IMR-90 (cell line): ENCODE data around the gene DSP. TPM values are rescaled to one million over a fixed set of nuclear protein-coding genes. Genes with fewer than 3 reads are reported as not detected.

Experiments
- ATAC-seq: fragments of 200-7000 bp; cut with Tn5 transposase; 2 replicates; pipeline ENCODE4 v1.9.1; 2020; ENCODE audit warnings: low read depth, mild to moderate bottlenecking, moderate library complexity
- BruUV-seq: library from RNA; stranded (reverse); fragments of 400-500 nt; replicated peaks from 2 replicates; lab custom pipeline; 2021; lab: Mats Ljungman, UMichigan
- CTCF ChIA-PET: fragments of 300-600 bp; formaldehyde crosslinking; extraction: SDS; loops from one replicate; lab custom pipeline; 2021; ENCODE audit warnings: antibody characterized with exemption; lab: Yijun Ruan, JAX
- POLR2A ChIA-PET: fragments of 300-600 bp; sonication (Branson Sonifier 250); formaldehyde crosslinking; loops from one replicate; lab custom pipeline; 2022; ENCODE audit warnings: antibody characterized with exemption; ENCODE audit not compliant: unreplicated experiment; lab: Charles Lee
- DNase-seq: peaks from one replicate; pipeline ENCODE4 v3.0.0; 2013
- H2AFZ ChIP-seq: replicated peaks from 2 replicates; pipeline ENCODE3; 2013; ENCODE audit warnings: low read length, mild to moderate bottlenecking; ENCODE audit not compliant: poor library complexity
- H2AK5ac ChIP-seq: 2 replicates; pipeline ENCODE4 v1.6.1; 2013; ENCODE audit warnings: low read depth, low read length, inconsistent platforms
- H2AK9ac ChIP-seq: replicated peaks from 2 replicates; pipeline ENCODE3; 2013; ENCODE audit warnings: mild to moderate bottlenecking, low read depth, low read length, moderate library complexity; ENCODE audit not compliant: poor library complexity
- H2BK120ac ChIP-seq: 2 replicates; pipeline ENCODE4 v1.6.1; 2013; ENCODE audit warnings: low read depth, low read length, inconsistent platforms
- H2BK15ac ChIP-seq: 3 replicates; pipeline ENCODE4 v1.6.1; 2013; ENCODE audit warnings: low read depth, low read length, inconsistent platforms
- H2BK20ac ChIP-seq: 2 replicates; pipeline ENCODE4 v1.6.1; 2013; ENCODE audit warnings: low read depth, mild to moderate bottlenecking, inconsistent platforms, low read length, moderate library complexity
- H2BK5ac ChIP-seq: 2 replicates; pipeline ENCODE4 v1.6.1; 2013; ENCODE audit warnings: mild to moderate bottlenecking, low read depth, low read length, inconsistent platforms; ENCODE audit not compliant: poor library complexity, severe bottlenecking
- H3K14ac ChIP-seq: replicated peaks from 2 replicates; pipeline ENCODE4 v1.6.1; 2013; ENCODE audit warnings: low read depth, low read length, inconsistent platforms
- H3K18ac ChIP-seq: 2 replicates; pipeline ENCODE4 v1.6.1; 2013; ENCODE audit warnings: low read depth, low read length, control low read depth
- H3K23ac ChIP-seq: 2 replicates; pipeline ENCODE4 v1.6.1; 2013; ENCODE audit warnings: low read depth, low read length, inconsistent platforms
- H3K27ac ChIP-seq: 2 replicates; pipeline ENCODE4 v1.5.1; 2013; ENCODE audit warnings: mild to moderate bottlenecking, control low read depth, low read length; ENCODE audit not compliant: insufficient read depth
- H3K27me3 ChIP-seq: 2 replicates; pipeline ENCODE4 v1.6.1; 2013; ENCODE audit warnings: low read length; ENCODE audit not compliant: control insufficient read depth, insufficient read depth
- H3K36me3 ChIP-seq: 2 replicates; pipeline ENCODE4 v1.6.1; 2013; ENCODE audit warnings: low read length, mixed read lengths; ENCODE audit not compliant: control insufficient read depth, insufficient read depth
- H3K4ac ChIP-seq: 2 replicates; pipeline ENCODE4 v1.6.1; 2013; ENCODE audit warnings: low read depth, low read length, inconsistent platforms
- H3K4me1 ChIP-seq: 2 replicates; pipeline ENCODE4 v1.6.1; 2013; ENCODE audit warnings: low read length, mixed read lengths; ENCODE audit not compliant: control insufficient read depth, insufficient read depth
- H3K4me2 ChIP-seq: 2 replicates; pipeline ENCODE4 v1.6.1; 2013; ENCODE audit warnings: low read depth, mild to moderate bottlenecking, control low read depth, low read length, moderate library complexity
- H3K4me3 ChIP-seq: 2 replicates; pipeline ENCODE4 v1.5.1; 2013; ENCODE audit warnings: low read depth, mild to moderate bottlenecking, control low read depth, low read length, moderate library complexity; ENCODE audit not compliant: insufficient read depth
- H3K56ac ChIP-seq: 2 replicates; pipeline ENCODE4 v1.6.1; 2013; ENCODE audit warnings: low read length, inconsistent platforms; ENCODE audit not compliant: insufficient read depth; ENCODE audit errors: extremely low read depth
- H3K79me1 ChIP-seq, 2 experiments: 2 replicates each; pipeline ENCODE4 v1.6.1; 2013; ENCODE audit warnings: low read length in 2 of 2, inconsistent platforms in 1 of 2, low read depth in 1 of 2
- H3K9ac ChIP-seq: 2 replicates; pipeline ENCODE4 v1.6.1; 2013; ENCODE audit warnings: low read depth, low read length, control low read depth
- H3K9me1 ChIP-seq: 2 replicates; pipeline ENCODE4 v1.6.1; 2013; ENCODE audit warnings: low read length, inconsistent platforms; ENCODE audit not compliant: insufficient read depth
- H3K9me3 ChIP-seq: 2 replicates; pipeline ENCODE4 v1.6.1; 2013; ENCODE audit warnings: low read length; ENCODE audit not compliant: control insufficient read depth, insufficient read depth
- H4K20me1 ChIP-seq: 2 replicates; pipeline ENCODE4 v1.6.1; 2013; ENCODE audit warnings: low read length, inconsistent platforms; ENCODE audit not compliant: insufficient read depth
- H4K5ac ChIP-seq: 2 replicates; pipeline ENCODE4 v1.6.1; 2013; ENCODE audit warnings: mild to moderate bottlenecking, low read depth, low read length, control low read depth
- H4K8ac ChIP-seq, 2 experiments: 2 replicates each; pipeline ENCODE4 v1.6.1; 2013; ENCODE audit warnings: low read depth in 2 of 2, low read length in 2 of 2, control low read depth in 1 of 2, inconsistent platforms in 1 of 2
- H4K91ac ChIP-seq: 2 replicates; pipeline ENCODE4 v1.6.1; 2013; ENCODE audit warnings: low read depth, low read length, inconsistent platforms; ENCODE audit not compliant: insufficient read depth
- FOS ChIP-seq: fragments of 150-350 bp; IDR thresholded peaks from 2 replicates; pipeline ENCODE4 v1.6.1; 2016; ENCODE audit warnings: low read depth, low read length
- RFX5 ChIP-seq: IDR thresholded peaks from 2 replicates; pipeline ENCODE4 v1.8.0; 2012; ENCODE audit warnings: low read depth, mild to moderate bottlenecking, low read length, moderate library complexity
- WGBS, 2 experiments: methylation state at CpG; one replicate each; pipeline versions ENCODE4 v1.1.5 to v1.1.7; 2013; ENCODE audit warnings: missing lambda C conversion rate in 2 of 2; ENCODE audit not compliant: insufficient read length in 1 of 2; ENCODE audit errors: extremely low coverage in 2 of 2; 5-methylcytosine and 5-hydroxymethylcytosine counted together
- dilution Hi-C: fragments of 300-500 bp; cut with HindIII; formaldehyde crosslinking; loops from one replicate; pipeline ENCODE4 v1.14.3; 2018; ENCODE audit warnings: low sequenced_read_pairs; ENCODE audit not compliant: unreplicated experiment
- in situ Hi-C: fragments of 300-500 bp; cut with MboI; formaldehyde crosslinking; loops from 3 replicates; pipeline ENCODE4 v1.14.3; 2019; ENCODE audit warnings: low sequenced_read_pairs, inconsistent platforms, mixed read lengths
- intact Hi-C: fragments of 100-400 bp; cut with micrococcal nuclease; formaldehyde crosslinking; loops from 2 replicates; pipeline ENCODE4 v1.10.0; 2022
- polyA plus RNA-seq, 3 experiments: library from polyadenylated mRNA; depleted of rRNA; stranded (reverse); fragments of >200 nt; gene quantifications; 2 replicates each; pipeline ENCODE4 v1.2.3, GENCODE V29; 2012; ENCODE audit warnings: low replicate concordance in 1 of 3
- total RNA-seq: library from RNA; depleted of rRNA; stranded (reverse); fragments of >200 nt; gene quantifications from 2 replicates; pipeline ENCODE4 v1.2.3, GENCODE V29; 2012
- TF ChIP-seq, protein P1 (sequence below): fragments of 150-350 bp; IDR thresholded peaks from 2 replicates; pipeline ENCODE4 v1.6.1; 2016; ENCODE audit warnings: low read depth, mild to moderate bottlenecking, low read length, moderate library complexity, borderline replicate concordance

The DSP gene
- total and polyA plus RNA-seq, 2 of the 4 experiments (the other 2 are of a cell fraction): 7.1 to 20.1 TPM

GRCh38 chr6:7546020-7546369 is 4.5 kb downstream of the DSP start:
- Histone ChIP-seq H3K36me3 (no peaks in the 10 kb centered on the region), H3K4me3 (no peak overlapping the region), H2AK5ac (peak overlapping the region; percentile 77), H3K56ac (no peak overlapping the region), H3K4me2 (peak overlapping the region; percentile 69; the same call in 1 of the 2 replicates), H4K91ac (no peak overlapping the region), H2AFZ (peak overlapping the region; percentile 48), H2BK20ac (no peak overlapping the region), H2BK15ac (no peak overlapping the region; the same call in 2 of the 3 replicates), H4K5ac (no peak overlapping the region), H3K9me3 (no peaks in the 10 kb centered on the region), H3K4ac (peak overlapping the region; percentile 77), H3K27ac (no peak overlapping the region), H3K4me1 (peaks cover 4% of the 10 kb centered on the region; the same call in 1 of the 2 replicates), H3K9ac (no peak overlapping the region), H3K18ac (no peak overlapping the region), H2BK5ac (peak overlapping the region; percentile 63), H2AK9ac (no peak overlapping the region), H3K9me1 (peaks cover 11% of the 10 kb centered on the region), H3K14ac (no peak overlapping the region), H3K23ac (peak overlapping the region; percentile 23; the same call in 1 of the 2 replicates), H2BK120ac (peak overlapping the region; percentile 51; the same call in 1 of the 2 replicates), H4K20me1 (peaks cover 7% of the 10 kb centered on the region; the same call in 1 of the 2 replicates), H3K27me3 (peaks cover 8% of the 10 kb centered on the region; the same call in 1 of the 2 replicates), H3K79me1 (peaks cover 0 to 34% of the 10 kb centered on the region in 2 experiments; a peak in 2 of 4 replicates), H4K8ac (no peak overlapping the region; a peak in 1 of 4 replicates)
- CTCF ChIA-PET: interaction anchor here (0.6 kb wide), 1 partner anchor 166 kb away, joined by 3 read pairs; no protein-coding TSS in a partner anchor
- peak; percentile 43 for TF ChIP-seq FOS
- TF ChIP-seq, protein P1, sequence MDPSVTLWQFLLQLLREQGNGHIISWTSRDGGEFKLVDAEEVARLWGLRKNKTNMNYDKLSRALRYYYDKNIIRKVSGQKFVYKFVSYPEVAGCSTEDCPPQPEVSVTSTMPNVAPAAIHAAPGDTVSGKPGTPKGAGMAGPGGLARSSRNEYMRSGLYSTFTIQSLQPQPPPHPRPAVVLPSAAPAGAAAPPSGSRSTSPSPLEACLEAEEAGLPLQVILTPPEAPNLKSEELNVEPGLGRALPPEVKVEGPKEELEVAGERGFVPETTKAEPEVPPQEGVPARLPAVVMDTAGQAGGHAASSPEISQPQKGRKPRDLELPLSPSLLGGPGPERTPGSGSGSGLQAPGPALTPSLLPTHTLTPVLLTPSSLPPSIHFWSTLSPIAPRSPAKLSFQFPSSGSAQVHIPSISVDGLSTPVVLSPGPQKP: no peak
- no peak for TF ChIP-seq RFX5
- POLR2A ChIA-PET: no interaction called here
- no TSS peak for BruUV-seq
- peak; percentile 50 for DNase-seq
- intact Hi-C loops (no loop called here), dilution Hi-C loops (no loop called here), in situ Hi-C loops (no loop called here)
- ATAC-seq: no peak
- WGBS, 2 experiments: 60% methylated on average over 2 of the region's 6 CpGs; no CpG with 5 or more reads in 1 of the 2 experiments
